Mesangial cell (primary cell): ENCODE data around the gene TSSK6. TPM values are rescaled to one million over a fixed set of nuclear protein-coding genes. Genes with fewer than 3 reads are reported as not detected.

Experiments
- total RNA-seq: library from RNA; depleted of rRNA; stranded (reverse); fragments of >200 nt; gene quantifications from 2 replicates; pipeline ENCODE4 v1.2.3, GENCODE V29; 2015

Gene TSSK6
- 1.6 and 2.3 TPM in 2 replicates for total RNA-seq

DNA sequence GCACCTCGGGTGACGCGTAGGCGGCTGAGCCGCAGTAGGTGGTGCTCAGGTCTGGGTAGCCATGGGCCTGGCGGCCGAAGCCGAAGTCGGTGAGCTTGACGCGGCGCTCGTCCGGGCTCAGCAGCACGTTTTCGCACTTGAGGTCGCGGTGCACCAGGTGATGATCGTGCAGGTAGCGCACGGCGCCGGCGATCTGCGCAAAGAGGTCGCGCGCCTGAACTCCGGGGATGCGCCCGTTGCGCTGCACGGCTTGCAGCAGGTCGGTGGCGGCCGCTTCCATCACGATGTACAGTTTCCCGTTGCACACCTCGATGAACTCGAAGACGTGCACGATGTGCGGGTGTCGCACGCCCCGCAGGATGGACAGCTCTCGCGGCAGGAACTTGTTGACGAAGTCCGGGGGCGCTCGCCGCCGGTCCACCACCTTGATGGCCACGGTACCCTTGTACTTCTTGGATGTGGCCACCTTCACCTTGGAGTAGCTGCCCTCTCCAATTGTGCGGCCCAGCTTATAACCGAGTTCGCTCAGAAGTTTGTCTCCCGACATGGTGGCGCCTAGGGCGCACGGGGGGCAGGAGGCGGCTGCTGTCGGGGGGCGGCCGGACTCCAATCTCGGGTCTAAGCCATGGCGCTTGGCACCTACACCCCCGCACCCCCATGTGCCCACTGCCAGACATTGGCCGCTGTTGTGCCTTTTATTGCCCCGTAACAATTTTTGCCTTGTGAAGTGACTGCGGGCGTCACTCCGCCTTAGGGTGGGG is at the start of gene TSSK6:
TSSK6 (minus strand) TSS at position 668 of the 761 bp plus-strand sequence; CDS start at position 547, 121 bp downstream.

DNA sequence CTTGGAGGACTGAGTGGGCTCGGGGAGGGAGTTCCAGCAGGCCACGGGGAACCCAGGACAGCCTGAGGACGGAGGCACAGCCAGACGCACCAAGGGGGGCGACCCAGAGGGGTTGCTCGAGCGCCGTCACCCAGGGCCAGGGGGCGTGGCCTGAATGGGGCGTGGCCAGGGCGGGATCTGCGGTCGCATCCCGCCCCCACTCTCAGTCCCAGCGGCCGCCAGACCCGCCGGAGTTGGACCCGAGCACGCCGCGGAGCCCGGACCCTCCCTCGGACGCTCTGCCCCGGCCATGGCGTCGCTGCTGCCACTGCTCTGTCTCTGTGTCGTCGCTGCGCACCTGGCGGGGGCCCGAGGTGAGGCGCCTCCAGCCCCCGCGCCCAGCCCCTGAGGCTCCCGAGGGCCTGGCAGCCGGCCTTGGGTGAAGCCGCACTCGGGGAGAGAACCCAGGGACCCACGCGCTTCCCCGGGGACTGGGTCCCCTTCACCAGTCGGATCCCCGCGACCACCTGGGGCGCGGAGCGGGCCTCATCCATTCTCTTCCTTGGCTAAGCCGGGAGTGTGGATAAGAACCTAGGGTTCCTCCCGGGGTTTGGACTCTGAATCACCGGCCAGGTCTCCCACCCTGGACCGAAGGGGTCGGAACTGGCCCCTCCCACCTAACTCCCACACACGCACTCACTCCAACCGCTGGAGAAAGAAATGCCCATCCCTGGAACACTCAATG is 22.9 kb upstream of the TSSK6 start, which contains the start of gene CILP2:
CILP2 (plus strand) TSS at position 205 of the 724 bp plus-strand sequence; CDS start at position 290, 85 bp downstream.

DNA sequence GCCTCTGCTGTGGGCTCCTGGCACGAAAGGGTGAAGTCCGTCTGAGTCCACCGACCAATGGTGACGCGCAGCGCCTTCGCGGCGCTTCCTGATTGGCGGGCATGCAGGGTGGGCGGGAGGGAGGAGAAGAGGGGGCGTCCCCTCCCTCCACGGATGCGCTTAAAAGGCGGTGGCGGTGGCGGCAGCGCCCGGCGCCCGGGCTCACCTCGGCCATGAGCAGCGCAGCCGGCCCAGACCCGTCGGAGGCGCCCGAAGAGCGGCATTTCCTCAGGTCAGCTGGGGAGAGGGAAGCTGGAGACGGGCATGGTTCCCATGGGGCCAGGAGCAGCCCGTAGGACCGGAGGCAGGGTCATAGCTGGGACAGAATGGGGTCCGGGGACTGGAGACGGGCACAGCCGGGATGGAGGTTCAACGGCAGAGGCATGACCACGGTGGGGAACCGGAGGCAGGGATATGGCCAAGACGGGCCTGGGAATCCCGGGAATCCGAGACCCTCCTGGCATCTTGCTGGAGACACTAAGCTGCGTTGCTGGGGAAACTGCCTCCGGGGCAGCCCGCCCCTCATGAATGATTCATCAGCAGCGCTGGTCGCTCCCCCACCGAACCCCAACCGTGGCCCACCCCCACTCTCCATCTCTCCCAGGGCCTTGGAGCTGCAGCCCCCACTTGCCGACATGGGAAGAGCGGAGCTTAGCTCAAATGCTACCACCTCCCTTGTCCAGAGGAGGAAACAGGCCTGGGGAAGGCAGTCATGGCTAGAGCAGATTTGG is 13.6 kb upstream of the TSSK6 start, which contains the start of gene YJEFN3:
YJEFN3 (plus strand) TSS at position 191 of the 770 bp plus-strand sequence; CDS start at position 213, 22 bp downstream.

DNA sequence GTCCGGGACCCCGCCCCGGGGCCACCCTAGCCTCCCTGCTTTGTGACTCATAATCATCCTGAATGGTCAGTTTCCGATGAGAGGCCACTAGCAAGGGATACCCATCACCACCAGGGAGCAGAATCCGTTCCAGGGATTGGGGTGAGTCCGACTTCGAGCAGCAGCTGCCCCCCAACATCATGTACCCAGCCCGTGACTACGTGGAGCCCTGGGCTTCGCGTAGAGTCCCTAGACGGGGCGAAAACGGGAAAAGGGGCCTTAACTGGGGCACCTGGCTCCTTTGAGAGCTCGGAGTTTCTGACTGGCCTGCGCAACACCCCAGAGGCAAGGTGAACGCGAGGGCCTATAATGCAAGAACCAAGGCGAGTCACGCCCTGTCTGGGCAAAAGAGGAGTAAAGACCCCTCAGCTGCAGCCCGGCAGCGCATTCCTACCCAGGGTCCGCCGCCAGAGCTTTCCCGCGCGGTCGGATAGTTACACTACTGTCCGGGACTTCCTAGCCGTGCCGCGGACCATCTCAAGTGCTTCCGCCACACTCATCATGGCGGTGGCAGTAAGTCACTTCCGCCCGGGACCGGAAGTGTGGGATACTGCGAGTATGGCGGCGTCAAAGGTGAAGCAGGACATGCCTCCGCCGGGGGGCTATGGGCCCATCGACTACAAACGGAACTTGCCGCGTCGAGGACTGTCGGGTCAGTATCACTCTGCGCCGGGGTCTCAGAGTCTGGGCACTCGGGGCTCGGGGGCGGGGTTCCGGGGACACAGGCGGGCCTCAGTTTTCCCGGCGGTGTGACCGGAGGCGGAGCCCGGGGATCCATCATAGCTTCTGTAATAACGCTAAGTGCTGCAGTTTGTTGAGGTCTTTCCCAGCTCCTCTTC is 533 bp upstream of the TSSK6 start, which contains the start of gene NDUFA13:
NDUFA13 (plus strand) TSS at position 584 of the 878 bp plus-strand sequence; CDS start at position 598, 14 bp downstream.

Other genes starting within 250 kb of the TSSK6 start
- 0.16 TPM in 1 of 2 replicates, not detected in the other for gene TM6SF2, start 242.2 kb downstream of the TSSK6 start, total RNA-seq
- 33.1 and 37.9 TPM in 2 replicates for gene SUGP1, start 195.0 kb downstream of the TSSK6 start, total RNA-seq
- 22.0 and 33.1 TPM in 2 replicates for gene MAU2, start 194.7 kb downstream of the TSSK6 start, total RNA-seq
- 65.7 and 74.3 TPM in 2 replicates for gene GATAD2A, start 109.9 kb downstream of the TSSK6 start, total RNA-seq
- 105 and 169 TPM in 2 replicates for gene NDUFA13, start 677 bp upstream of the TSSK6 start, total RNA-seq
- 0.51 and 0.98 TPM in 2 replicates for gene YJEFN3, start 13.4 kb upstream of the TSSK6 start, total RNA-seq
- gene CILP2, start 22.7 kb upstream of the TSSK6 start, total RNA-seq = 0.63 TPM in 1 of 2 replicates, not detected in the other
- 1.8 and 2.0 TPM in 2 replicates for gene PBX4, start 103.1 kb upstream of the TSSK6 start, total RNA-seq
- gene LPAR2, start 112.7 kb upstream of the TSSK6 start, total RNA-seq = 14.7 and 19.8 TPM in 2 replicates
- gene GMIP, start 128.1 kb upstream of the TSSK6 start, total RNA-seq = 8.0 and 8.8 TPM in 2 replicates
- gene ATP13A1, start 148.1 kb upstream of the TSSK6 start, total RNA-seq = 56.0 and 58.3 TPM in 2 replicates
- 1.9 and 5.4 TPM in 2 replicates for gene ZNF101, start 153.3 kb upstream of the TSSK6 start, total RNA-seq
- gene ZNF14, start 217.6 kb upstream of the TSSK6 start, total RNA-seq = 1.5 and 2.8 TPM in 2 replicates